ENCODE measurements around the gene VCX2.
"Not testable (repeated sequence)": the region's sequence is repeated elsewhere in the genome, so short reads cannot be mapped to it uniquely, and the experiment has no call there.

The VCX2 gene

DNA sequence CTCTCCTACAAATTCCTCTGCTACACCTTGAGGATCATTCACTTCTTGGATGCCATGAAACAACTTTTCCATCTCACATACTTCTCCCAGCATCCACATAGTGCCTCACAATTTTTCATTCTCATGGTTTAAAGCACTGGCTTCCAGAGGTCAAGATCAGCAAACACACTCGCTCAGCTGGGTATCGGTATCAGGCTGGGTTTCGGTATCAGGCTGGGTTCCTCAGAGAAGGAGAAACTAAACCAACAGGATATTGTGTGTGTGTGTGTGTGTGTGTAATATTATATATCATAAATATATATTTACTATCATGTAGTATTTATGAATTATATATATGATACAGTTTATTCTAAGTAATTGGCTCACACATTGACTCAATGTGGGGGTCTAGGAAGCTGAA, at the start of gene VCX2:
Gene VCX2, minus strand, starts transcription at position 99 of the 400 bp plus-strand sequence. CDS start 624 bp downstream, outside the sequence.
- not testable (repeated sequence) for DNase-seq (ENCODE audit: low read depth in 3 of 3, low spot score in 1 of 3)

DNA sequence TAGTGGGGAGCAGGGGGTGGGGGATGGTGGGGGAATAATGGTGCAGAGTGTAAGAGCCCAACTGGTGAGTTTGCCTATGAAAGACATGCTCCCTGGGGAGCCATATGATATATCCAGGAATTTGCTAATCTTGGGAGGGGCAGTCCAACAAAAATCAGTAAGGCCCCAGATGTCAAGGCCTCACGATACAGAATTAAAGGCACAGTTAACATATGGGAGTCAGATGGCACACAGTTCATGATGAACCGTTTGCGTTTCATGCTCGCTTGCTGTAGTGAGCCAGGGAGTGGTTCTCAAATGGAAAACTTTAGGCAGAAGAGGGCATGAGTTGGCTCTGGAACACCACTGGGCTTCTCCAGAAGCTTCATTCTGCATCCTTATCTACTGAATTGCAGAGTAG, 33.9 kb upstream of the VCX2 start:
- no peak for DNase-seq (ENCODE audit: low read depth in 3 of 3, low spot score in 1 of 3)

DNA sequence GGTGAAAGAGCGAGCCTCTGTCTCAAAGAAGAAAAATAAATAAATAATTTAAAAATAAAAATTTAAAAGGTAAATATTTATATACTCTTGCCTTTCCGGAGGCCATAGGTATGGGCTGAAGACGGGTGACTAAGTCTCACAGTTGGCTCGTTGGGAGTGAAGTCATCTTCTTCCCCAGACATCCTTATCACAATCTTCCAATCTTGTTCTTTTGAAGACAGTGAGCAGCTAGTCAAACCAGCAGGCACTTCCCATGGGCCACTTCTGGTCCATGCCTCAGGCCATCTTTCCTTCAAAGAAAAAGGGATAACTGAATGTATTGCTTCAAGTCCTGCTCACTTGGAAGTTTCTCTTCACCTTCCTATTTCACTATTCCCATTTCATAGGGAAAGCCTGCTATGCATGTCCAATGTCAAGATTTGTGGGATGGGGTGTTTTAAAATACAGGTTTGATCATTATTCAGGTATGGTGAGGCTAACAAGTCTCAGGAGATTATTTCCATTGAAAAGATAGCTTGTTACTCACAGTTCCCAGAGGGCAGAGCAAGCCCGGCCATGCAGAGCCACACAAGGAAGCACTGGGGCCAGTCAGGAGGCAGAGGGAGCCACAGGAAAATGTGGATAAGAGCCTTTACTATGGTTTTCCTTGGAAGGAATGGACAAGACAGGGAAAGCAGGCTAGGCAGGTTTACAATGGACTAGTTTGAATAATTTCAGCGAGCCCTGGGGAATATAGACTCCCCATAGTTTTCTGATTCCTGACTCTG, 33.3 kb upstream of the VCX2 start:
- no peak for DNase-seq (ENCODE audit: low read depth in 3 of 3, low spot score in 1 of 3)

DNA sequence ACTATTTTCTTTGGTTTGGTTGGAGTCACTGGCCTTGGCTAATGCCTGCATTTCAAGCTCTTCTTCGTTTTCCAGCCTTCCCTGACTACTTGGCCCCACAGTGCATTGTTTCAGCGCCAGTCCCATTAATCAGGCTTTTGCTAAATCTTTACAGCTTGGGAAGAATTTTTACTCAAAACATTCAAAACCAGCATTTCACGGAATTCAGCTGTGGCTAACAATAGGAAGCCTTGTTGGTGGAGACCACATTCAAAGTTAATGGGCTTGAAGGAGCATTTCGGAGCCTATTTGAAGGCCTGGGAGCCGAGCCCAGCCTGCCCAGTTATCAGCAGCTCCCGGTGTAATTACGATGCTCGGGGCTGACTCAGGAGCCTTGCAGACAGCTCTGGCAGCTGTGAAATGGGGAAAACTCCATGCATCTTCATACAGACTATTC, 30.8 kb upstream of the VCX2 start:
- DNase-seq (ENCODE audit: low read depth in 3 of 3, low spot score in 1 of 3): no peak

DNA sequence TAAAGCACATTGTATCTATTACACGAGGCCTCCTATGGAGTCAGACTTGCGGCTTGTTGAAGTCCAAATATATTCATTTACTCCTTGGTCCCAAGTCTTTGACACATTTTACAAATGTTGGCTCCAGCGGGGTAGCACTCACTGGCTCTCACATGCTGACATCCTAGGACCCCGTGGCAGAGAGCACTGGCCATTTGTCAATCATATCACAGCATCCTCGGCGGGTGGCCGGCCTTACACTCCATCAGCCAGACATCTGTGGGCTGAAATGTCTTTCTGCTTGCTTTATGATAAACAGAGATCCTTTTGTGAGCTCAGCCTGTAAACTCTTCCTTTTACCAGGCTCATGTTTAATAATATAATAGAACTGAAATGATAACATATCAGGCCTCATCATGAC, 25.7 kb upstream of the VCX2 start:
- DNase-seq (ENCODE audit: low read depth in 3 of 3, low spot score in 1 of 3): no peak

- DNase-seq (ENCODE audit: low read depth in 3 of 3, low spot score in 1 of 3): no peak
These were observed 23.1 kb upstream of the VCX2 start for GRCh38 chrX:8194216-8194615.

- DNase-seq (ENCODE audit: low read depth in 3 of 3, low spot score in 1 of 3): no peak
These were observed 21.2 kb upstream of the VCX2 start for GRCh38 chrX:8192276-8192675.

- DNase-seq (ENCODE audit: low read depth in 3 of 3, low spot score in 1 of 3): no peak
These were observed 20.0 kb upstream of the VCX2 start for GRCh38 chrX:8191022-8191421.

DNA sequence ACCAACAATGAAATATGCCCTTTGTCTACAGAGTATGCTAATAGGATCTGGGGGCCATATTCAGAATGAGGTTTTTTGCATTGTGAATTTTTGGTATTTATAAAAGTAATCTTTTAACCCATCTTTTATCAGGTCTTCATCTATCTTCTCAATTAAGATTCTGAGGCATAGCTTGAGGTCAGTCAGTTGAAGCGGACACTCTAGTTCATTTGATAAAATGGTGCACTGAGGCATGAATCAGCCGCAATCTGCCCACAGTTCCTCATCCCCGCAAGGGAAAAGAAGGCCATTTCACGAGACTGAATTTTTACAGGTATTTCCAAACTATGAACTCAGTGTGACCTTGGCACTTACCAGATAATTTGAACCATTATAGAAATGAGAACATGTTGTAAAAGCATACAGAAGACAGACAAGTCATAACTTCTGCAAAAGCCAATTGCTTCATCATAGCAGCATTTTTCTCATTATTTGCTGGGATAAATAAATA, 19.3 kb upstream of the VCX2 start:
- no peak for DNase-seq (ENCODE audit: low read depth in 3 of 3, low spot score in 1 of 3)

DNA sequence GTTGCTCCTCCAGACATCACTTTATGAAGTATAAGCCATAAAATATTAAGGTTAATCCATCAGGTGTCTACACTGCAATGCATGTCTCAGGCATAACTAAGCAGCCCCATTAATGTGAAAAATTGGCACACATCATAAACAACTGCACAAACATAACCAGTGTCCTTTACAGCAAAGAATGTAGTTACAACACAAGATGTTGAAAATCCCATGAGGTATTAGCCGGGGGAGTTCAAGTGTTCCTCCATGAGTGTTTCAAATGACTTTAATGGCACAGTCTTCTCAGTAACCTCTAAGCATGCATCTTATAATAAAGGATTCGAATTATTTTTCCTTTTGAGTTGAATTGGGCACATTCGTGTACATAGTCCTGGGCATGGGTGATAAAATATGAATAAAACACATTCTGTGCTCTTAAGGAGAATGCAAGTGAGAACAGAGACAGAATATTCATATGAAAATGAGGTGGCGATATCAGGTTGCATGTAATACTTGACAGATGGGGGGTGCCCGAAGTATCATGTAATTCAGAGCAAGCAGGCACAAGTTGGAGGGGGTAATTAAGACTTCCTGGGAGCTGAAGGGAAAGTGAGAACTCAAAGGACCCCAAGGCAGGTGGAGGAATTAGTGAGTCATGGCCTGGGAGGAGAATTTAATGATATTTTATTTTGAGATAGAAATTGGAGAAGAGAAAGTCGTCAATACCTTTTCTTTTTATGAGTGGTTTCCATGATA, 18.2 kb upstream of the VCX2 start:
- no peak for DNase-seq (ENCODE audit: low read depth in 3 of 3, low spot score in 1 of 3)

DNA sequence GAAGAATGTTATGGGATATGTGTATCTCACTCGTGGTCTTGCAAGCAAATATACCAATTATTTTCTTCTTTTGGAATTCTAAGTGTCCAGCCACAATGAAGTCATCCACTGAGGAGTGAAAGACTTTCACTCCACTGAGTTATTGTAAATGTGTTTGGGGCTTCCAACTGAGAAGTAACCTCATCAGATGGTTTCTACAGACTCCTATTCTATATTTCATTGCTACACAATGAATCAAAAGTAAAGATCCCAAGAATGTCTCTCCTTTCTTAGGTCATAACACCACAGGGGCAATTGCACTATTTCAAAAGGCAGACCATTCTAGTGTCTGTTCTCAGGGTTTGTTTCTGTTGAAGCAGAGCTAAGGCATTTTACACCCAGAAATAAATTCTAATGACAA, 12.3 kb upstream of the VCX2 start:
- DNase-seq (ENCODE audit: low read depth in 3 of 3, low spot score in 1 of 3): no peak

- no peak for DNase-seq (ENCODE audit: low read depth in 3 of 3, low spot score in 1 of 3)
These were observed 8.6 kb upstream of the VCX2 start for GRCh38 chrX:8179656-8180055.

- not testable (repeated sequence) for DNase-seq (ENCODE audit: low read depth in 3 of 3, low spot score in 1 of 3)
These were observed 17.1 kb downstream of the VCX2 start for GRCh38 chrX:8154011-8154410.

- DNase-seq (ENCODE audit: low read depth in 3 of 3, low spot score in 1 of 3): no peak
These were observed 23.8 kb downstream of the VCX2 start for GRCh38 chrX:8147226-8147625.

DNA sequence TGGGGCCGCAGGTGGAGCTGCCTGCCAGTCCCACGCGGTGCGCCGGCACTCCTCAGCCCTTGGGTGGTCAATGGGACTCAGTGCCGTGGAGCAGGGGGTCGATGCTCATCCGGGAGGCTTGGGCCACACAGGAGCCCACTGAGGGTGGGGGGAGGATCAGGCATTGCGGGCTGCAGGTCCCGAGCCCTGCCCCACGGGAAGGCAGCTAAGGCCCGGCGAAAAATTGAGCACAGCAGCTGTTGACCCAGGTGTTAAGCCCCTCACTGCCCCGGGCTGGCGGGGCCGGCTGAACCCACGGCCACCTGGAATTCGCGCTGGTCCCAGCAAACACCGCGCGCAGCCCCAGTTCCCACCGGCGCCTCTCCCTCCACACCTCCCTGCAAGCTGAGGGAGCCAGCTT, 26.1 kb downstream of the VCX2 start:
- DNase-seq (ENCODE audit: low read depth in 3 of 3, low spot score in 1 of 3): no peak

GRCh38 chrX:8141896-8142295, 29.2 kb downstream of the VCX2 start:
- no peak for DNase-seq (ENCODE audit: low read depth in 3 of 3, low spot score in 1 of 3)

DNA sequence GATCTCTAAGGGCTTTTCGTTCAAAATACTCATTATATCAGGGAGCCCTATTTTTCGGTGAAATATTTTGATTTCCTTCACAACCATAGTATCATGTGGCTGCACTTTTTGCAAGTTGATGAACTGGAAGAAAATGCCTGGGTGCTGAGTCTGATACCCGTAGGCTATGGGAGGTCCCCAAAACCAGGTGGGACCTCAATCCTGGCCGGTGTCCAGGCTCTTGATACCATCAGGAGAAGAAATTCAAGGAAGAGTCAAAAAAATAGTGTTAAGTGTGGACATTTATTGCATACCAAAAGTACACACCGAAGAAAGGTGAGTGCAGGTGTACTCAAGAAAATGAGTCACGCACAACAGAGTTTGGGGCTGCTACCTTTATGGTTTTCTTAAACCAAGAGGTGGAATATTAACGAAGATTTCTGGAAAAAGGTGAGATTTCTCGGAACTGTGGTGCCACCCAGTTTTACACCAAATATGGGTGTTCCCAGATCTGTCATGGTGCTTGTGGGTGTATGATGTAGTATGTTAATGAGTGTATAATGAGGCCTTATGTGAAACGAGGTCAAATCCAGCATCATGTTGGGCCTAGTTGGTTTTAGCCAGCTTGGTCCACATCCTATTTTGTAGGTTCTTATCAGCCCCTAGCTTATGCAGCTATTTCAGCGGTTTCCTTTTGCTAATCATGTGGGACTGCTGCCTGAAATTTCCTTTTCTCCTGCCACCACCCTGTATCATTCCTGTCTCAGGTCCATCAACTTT, 29.9 kb downstream of the VCX2 start:
- no peak for DNase-seq (ENCODE audit: low read depth in 3 of 3, low spot score in 1 of 3)

- no peak for DNase-seq (ENCODE audit: low read depth in 3 of 3, low spot score in 1 of 3)
These were observed 31.4 kb downstream of the VCX2 start for GRCh38 chrX:8139716-8140115.

- DNase-seq (ENCODE audit: low read depth in 3 of 3, low spot score in 1 of 3): no peak
These were observed 32.8 kb downstream of the VCX2 start for GRCh38 chrX:8138252-8138651.

DNA sequence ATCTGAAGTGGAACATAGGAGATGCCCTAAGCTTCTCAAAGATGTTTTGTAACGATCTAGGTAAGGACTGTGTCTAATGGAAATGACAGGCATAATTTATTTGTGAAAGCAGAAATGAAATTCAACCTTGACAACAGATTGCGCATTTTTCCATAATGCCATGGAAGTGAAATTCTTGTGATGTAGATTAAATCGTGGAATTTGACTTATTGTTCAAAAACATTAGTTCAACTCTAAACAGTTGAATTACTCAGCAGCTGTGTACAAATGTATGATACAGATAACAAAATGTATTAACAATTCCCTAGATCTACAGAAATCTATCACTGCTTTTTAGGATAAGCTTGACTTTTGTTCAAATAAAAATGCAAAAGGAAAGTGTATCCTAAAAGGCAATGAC, 44.4 kb downstream of the VCX2 start:
- no peak for DNase-seq (ENCODE audit: low read depth in 3 of 3, low spot score in 1 of 3)

- no peak for DNase-seq (ENCODE audit: low read depth in 3 of 3, low spot score in 1 of 3)
These were observed 45.0 kb downstream of the VCX2 start for GRCh38 chrX:8126092-8126491.

DNA sequence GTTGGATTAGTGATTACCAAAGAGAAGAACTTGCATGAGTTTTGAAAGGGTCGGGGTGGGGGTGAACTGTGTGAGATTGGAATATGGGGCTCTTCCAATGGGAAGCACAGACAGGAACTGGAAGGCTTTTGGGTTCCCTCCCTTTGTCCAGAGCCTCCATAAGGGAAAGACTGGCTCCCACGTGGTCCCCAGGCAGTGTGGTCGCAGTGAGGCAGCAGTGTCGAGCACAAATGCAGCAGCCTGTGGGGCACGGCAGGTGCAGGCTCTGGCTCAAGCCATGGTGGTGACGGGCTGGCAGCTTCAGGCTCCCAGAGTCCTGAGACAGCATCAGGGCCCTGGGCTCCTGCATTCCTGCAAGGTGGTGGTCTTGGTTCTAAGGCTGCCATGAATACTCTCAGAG, 45.5 kb downstream of the VCX2 start:
- DNase-seq (ENCODE audit: low read depth in 3 of 3, low spot score in 1 of 3): no peak
